ENCODE measurements around the gene MEPCE. TPM values are rescaled to one million over a fixed set of nuclear protein-coding genes. Genes with fewer than 3 reads are reported as not detected.

The MEPCE gene
- total and polyA plus RNA-seq, 4 donors: 6.7 to 21.8 (median 16.5) TPM

- TF ChIP-seq ATF3 (IDR thresholded peaks at IDR 0.05): no peak
- TF ChIP-seq, protein P1, sequence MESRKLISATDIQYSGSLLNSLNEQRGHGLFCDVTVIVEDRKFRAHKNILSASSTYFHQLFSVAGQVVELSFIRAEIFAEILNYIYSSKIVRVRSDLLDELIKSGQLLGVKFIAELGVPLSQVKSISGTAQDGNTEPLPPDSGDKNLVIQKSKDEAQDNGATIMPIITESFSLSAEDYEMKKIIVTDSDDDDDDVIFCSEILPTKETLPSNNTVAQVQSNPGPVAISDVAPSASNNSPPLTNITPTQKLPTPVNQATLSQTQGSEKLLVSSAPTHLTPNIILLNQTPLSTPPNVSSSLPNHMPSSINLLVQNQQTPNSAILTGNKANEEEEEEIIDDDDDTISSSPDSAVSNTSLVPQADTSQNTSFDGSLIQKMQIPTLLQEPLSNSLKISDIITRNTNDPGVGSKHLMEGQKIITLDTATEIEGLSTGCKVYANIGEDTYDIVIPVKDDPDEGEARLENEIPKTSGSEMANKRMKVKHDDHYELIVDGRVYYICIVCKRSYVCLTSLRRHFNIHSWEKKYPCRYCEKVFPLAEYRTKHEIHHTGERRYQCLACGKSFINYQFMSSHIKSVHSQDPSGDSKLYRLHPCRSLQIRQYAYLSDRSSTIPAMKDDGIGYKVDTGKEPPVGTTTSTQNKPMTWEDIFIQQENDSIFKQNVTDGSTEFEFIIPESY (IDR thresholded peaks at IDR 0.05): no peak
- TF ChIP-seq HNF4G (IDR thresholded peaks at IDR 0.05): no peak
- TF ChIP-seq SP1 (IDR thresholded peaks at IDR 0.05): no peak
- TF ChIP-seq FOXA2 (IDR thresholded peaks at IDR 0.05): no peak
- no peak for TF ChIP-seq TAF1 (conservative IDR thresholded peaks at IDR 0.05)
- TF ChIP-seq, protein P2, sequence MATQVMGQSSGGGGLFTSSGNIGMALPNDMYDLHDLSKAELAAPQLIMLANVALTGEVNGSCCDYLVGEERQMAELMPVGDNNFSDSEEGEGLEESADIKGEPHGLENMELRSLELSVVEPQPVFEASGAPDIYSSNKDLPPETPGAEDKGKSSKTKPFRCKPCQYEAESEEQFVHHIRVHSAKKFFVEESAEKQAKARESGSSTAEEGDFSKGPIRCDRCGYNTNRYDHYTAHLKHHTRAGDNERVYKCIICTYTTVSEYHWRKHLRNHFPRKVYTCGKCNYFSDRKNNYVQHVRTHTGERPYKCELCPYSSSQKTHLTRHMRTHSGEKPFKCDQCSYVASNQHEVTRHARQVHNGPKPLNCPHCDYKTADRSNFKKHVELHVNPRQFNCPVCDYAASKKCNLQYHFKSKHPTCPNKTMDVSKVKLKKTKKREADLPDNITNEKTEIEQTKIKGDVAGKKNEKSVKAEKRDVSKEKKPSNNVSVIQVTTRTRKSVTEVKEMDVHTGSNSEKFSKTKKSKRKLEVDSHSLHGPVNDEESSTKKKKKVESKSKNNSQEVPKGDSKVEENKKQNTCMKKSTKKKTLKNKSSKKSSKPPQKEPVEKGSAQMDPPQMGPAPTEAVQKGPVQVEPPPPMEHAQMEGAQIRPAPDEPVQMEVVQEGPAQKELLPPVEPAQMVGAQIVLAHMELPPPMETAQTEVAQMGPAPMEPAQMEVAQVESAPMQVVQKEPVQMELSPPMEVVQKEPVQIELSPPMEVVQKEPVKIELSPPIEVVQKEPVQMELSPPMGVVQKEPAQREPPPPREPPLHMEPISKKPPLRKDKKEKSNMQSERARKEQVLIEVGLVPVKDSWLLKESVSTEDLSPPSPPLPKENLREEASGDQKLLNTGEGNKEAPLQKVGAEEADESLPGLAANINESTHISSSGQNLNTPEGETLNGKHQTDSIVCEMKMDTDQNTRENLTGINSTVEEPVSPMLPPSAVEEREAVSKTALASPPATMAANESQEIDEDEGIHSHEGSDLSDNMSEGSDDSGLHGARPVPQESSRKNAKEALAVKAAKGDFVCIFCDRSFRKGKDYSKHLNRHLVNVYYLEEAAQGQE (IDR thresholded peaks at IDR 0.05): no peak
- Histone ChIP-seq H3K4me1 (ENCODE audit: control insufficient read depth in 4 of 4, insufficient read depth in 4 of 4, low read length in 3 of 4) (peaks cover 0 to 6% (median 1%) of the 10 kb centered on the region in 4 donors), H3K27me3 (ENCODE audit: control insufficient read depth in 4 of 4, insufficient read depth in 4 of 4, low read length in 3 of 4) (no peaks in the 10 kb centered on the region), H3K9me3 (ENCODE audit: control insufficient read depth in 4 of 4, low read length in 3 of 4) (no peaks in the 10 kb centered on the region), H3K9ac (ENCODE audit: low read depth in 1 of 2, low read length in 2 of 2) (no peak overlapping the region), H3K4me3 (ENCODE audit: low read depth in 1 of 3, low read length in 3 of 3) (no peak overlapping the region), H3K27ac (ENCODE audit: low read depth in 1 of 2, low read length in 2 of 2) (no peak overlapping the region), H3K36me3 (ENCODE audit: control insufficient read depth in 4 of 4, insufficient read depth in 3 of 4, low read depth in 1 of 4, low read length in 3 of 4) (no peaks in the 10 kb centered on the region)
- DNase-seq (ENCODE audit: low spot score): no peak
- WGBS: 91% methylated on average over 6 of the region's 6 CpGs
Measured at GRCh38 chr7:100423315-100423714, 6.3 kb upstream of the MEPCE start.

- WGBS: 86% methylated on average over 1 of the region's 1 CpG
- H3K9ac ChIP-seq (ENCODE audit: low read depth in 1 of 2, low read length in 2 of 2): no peak overlapping the region
- TF ChIP-seq RXRA (IDR thresholded peaks at IDR 0.05) (no peak), SP1 (IDR thresholded peaks at IDR 0.05) (no peak), ATF3 (IDR thresholded peaks at IDR 0.05) (no peak), EGR1 (IDR thresholded peaks at IDR 0.05; ENCODE audit: low read depth in 2 of 2) (no peak), TAF1 (conservative IDR thresholded peaks at IDR 0.05) (no peak), FOXA1 (IDR thresholded peaks at IDR 0.05) (no peak), CTCF (IDR thresholded peaks at IDR 0.05; ENCODE audit: low read depth, low read length, missing input control) (no peak), HNF4G (IDR thresholded peaks at IDR 0.05) (no peak)
- TF ChIP-seq, protein P3, sequence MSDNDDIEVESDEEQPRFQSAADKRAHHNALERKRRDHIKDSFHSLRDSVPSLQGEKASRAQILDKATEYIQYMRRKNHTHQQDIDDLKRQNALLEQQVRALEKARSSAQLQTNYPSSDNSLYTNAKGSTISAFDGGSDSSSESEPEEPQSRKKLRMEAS (IDR thresholded peaks at IDR 0.05): no peak
- H3K27me3 ChIP-seq (ENCODE audit: control insufficient read depth in 4 of 4, insufficient read depth in 4 of 4, low read length in 3 of 4): no peaks in the 10 kb centered on the region
- H3K27ac ChIP-seq (ENCODE audit: low read depth in 1 of 2, low read length in 2 of 2): no peak overlapping the region
- H3K36me3 ChIP-seq (ENCODE audit: control insufficient read depth in 4 of 4, insufficient read depth in 3 of 4, low read depth in 1 of 4, low read length in 3 of 4): no peaks in the 10 kb centered on the region
- peaks cover 0 to 6% (median 2%) of the 10 kb centered on the region in 4 donors for H3K4me1 ChIP-seq (ENCODE audit: control insufficient read depth in 4 of 4, insufficient read depth in 4 of 4, low read length in 3 of 4)
- DNase-seq (ENCODE audit: low spot score): no peak
- no peaks in the 10 kb centered on the region for H3K9me3 ChIP-seq (ENCODE audit: control insufficient read depth in 4 of 4, low read length in 3 of 4)
- H3K4me3 ChIP-seq (ENCODE audit: low read depth in 1 of 3, low read length in 3 of 3): no peak overlapping the region
Measured at GRCh38 chr7:100425347-100425746, 4.3 kb upstream of the MEPCE start.
